B cell (primary cell): Measurements from ENCODE around the gene WRNIP1. TPM values are rescaled to one million over a fixed set of nuclear protein-coding genes. Genes with fewer than 3 reads are reported as not detected.
"Not testable (repeated sequence)": the region's sequence is repeated elsewhere in the genome, so short reads cannot be mapped to it uniquely, and the experiment has no call there.

ENCODE experiments used
- ATAC-seq: fragments of 200-7000 bp; cut with Tn5 transposase; one replicate; pipeline ENCODE4 v1.10.0; 2021; ENCODE audit warnings: low read depth, mild to moderate bottlenecking, moderate number of reproducible peaks, moderate library complexity
- CTCF ChIA-PET: fragments of 350-600 bp; sonication (Branson Sonifier 250); formaldehyde crosslinking; loops from one replicate; lab custom pipeline; 2021; ENCODE audit warnings: antibody characterized with exemption, inconsistent platforms; lab: Charles Lee
- POLR2A ChIA-PET: fragments of 350-600 bp; sonication (Branson Sonifier 250); formaldehyde crosslinking; loops from one replicate; lab custom pipeline; 2021; ENCODE audit warnings: antibody characterized with exemption; lab: Charles Lee
- DNase-seq: peaks from one replicate; pipeline ENCODE4 v3.0.0; 2013
- H2AFZ ChIP-seq: 2 replicates; pipeline ENCODE4 v1.6.1; 2012; ENCODE audit warnings: mild to moderate bottlenecking, low read depth, low read length; ENCODE audit not compliant: insufficient read depth, poor library complexity, severe bottlenecking
- H3K27ac ChIP-seq, 2 donors: 1 replicate in 1 of 2; 2 replicates in 1 of 2; pipeline ENCODE4 v1.5.1; 2012 to 2013; ENCODE audit warnings: low read length in 2 of 2, mild to moderate bottlenecking in 2 of 2, moderate library complexity in 1 of 2
- H3K27me3 ChIP-seq, 4 experiments: fragments of 200-600 bp in 1 of 4; sonication (generic) in 1 of 4; replicated peaks in 1 of 4; 1 replicate in 2 of 4; 2 replicates in 2 of 4; pipeline versions ENCODE4 v1.6.1 to v1.7.0; 2013 to 2016; ENCODE audit warnings: low read length in 3 of 4, mild to moderate bottlenecking in 2 of 4, mixed read lengths in 1 of 4, moderate library complexity in 1 of 4; ENCODE audit not compliant: insufficient read depth in 4 of 4, control insufficient read depth in 3 of 4; ENCODE audit errors: control extremely low read depth in 1 of 4
- H3K36me3 ChIP-seq, 2 experiments: replicated peaks in 1 of 2; 1 replicate in 1 of 2; 2 replicates in 1 of 2; pipeline versions ENCODE4 v1.6.1 to v1.7.1; 2013; ENCODE audit warnings: low read length in 1 of 2; ENCODE audit not compliant: insufficient read depth in 2 of 2, control insufficient read depth in 1 of 2; ENCODE audit errors: control extremely low read depth in 1 of 2, extremely low read depth in 1 of 2
- H3K4me1 ChIP-seq, 2 donors: fragments of 200-600 bp in 1 of 2; sonication (generic) in 1 of 2; 1 replicate in 1 of 2; 2 replicates in 1 of 2; pipeline versions ENCODE4 v1.5.1 to v1.6.1; 2013 to 2017; ENCODE audit warnings: low read length in 2 of 2; ENCODE audit not compliant: control insufficient read depth in 2 of 2, insufficient read depth in 2 of 2
- H3K4me2 ChIP-seq: replicated peaks from 2 replicates; pipeline ENCODE3; 2012; ENCODE audit warnings: mild to moderate bottlenecking, low read depth, low read length; ENCODE audit not compliant: poor library complexity, severe bottlenecking
- H3K4me3 ChIP-seq, 5 experiments: fragments of 200-600 bp in 1 of 5; sonication (generic) in 1 of 5; 1 replicate in 3 of 5; 2 replicates in 2 of 5; pipeline versions ENCODE4 v1.5.1 to v1.7.0; 2011 to 2016; ENCODE audit warnings: low read length in 4 of 5, mild to moderate bottlenecking in 4 of 5, low read depth in 2 of 5, control low read depth in 1 of 5, moderate library complexity in 1 of 5; ENCODE audit not compliant: insufficient read depth in 1 of 5; ENCODE audit errors: control extremely low read depth in 1 of 5, extremely low read depth in 1 of 5
- H3K79me2 ChIP-seq: fragments of 200-600 bp; sonication (generic); one replicate; pipeline ENCODE4 v1.6.0; 2016; ENCODE audit warnings: low read length; ENCODE audit not compliant: control insufficient read depth, insufficient read depth
- H3K9ac ChIP-seq: fragments of 200-600 bp; sonication (generic); 2 replicates; pipeline ENCODE4 v1.6.1; 2017; ENCODE audit warnings: mild to moderate bottlenecking, low read length, moderate library complexity
- H3K9me3 ChIP-seq, 3 donors: one replicate each; pipeline versions ENCODE4 v1.6.1 to v1.7.1; 2013; ENCODE audit warnings: low read length in 2 of 3; ENCODE audit not compliant: control insufficient read depth in 2 of 3, insufficient read depth in 1 of 3; ENCODE audit errors: control extremely low read depth in 1 of 3
- H4K20me1 ChIP-seq: 2 replicates; pipeline ENCODE4 v1.6.0; 2012; ENCODE audit warnings: mild to moderate bottlenecking, low read length; ENCODE audit not compliant: insufficient read depth, control insufficient read depth, poor library complexity, severe bottlenecking
- H3K27ac Mint-ChIP-seq: one replicate; pipeline ENCODE4 v1.8.0; 2021; ENCODE audit warnings: mixed read lengths
- H3K27me3 Mint-ChIP-seq: one replicate; pipeline ENCODE4 v1.8.0; 2021; ENCODE audit warnings: mixed read lengths
- H3K4me1 Mint-ChIP-seq: one replicate; pipeline ENCODE4 v1.8.0; 2021; ENCODE audit warnings: mixed read lengths
- H3K4me3 Mint-ChIP-seq: one replicate; pipeline ENCODE4 v1.8.0; 2021; ENCODE audit warnings: mixed read lengths
- H3K9me3 Mint-ChIP-seq: one replicate; pipeline ENCODE4 v1.8.0; 2022; ENCODE audit warnings: mixed read lengths; ENCODE audit not compliant: insufficient read depth
- WGBS: methylation state at CpG from one replicate; pipeline ENCODE4 v1.1.5; 2013; ENCODE audit warnings: missing lambda C conversion rate; ENCODE audit not compliant: insufficient coverage; 5-methylcytosine and 5-hydroxymethylcytosine counted together
- intact Hi-C: fragments of 100-400 bp; cut with micrococcal nuclease; formaldehyde crosslinking; loops from one replicate; pipeline ENCODE4 v1.10.0; 2022
- polyA plus RNA-seq: library from polyadenylated mRNA; depleted of rRNA; stranded (reverse); fragments of >200 nt; gene quantifications from 2 replicates; pipeline ENCODE4 v1.2.3, GENCODE V29; 2012
- total RNA-seq, 2 donors: library from RNA; stranded (reverse); fragments of 120-200 nt in 1 of 2; gene quantifications; 1 replicate in 1 of 2; 2 replicates in 1 of 2; pipeline versions ENCODE4 v1.2.3 to v1.2.4, GENCODE V29; 2013 to 2022
- TF ChIP-seq, protein P1 (sequence below): fragments of 200-600 bp; IDR thresholded peaks from one replicate; pipeline ENCODE4 v1.8.0; 2022; ENCODE audit warnings: antibody characterized with exemption, mild to moderate bottlenecking

The WRNIP1 gene
- total and polyA plus RNA-seq, 2 donors (not counting 1 experiment from before 2014, with no cell fraction given) = 32.6 to 35.2 TPM

- no peaks in the 10 kb centered on the region for H3K27me3 ChIP-seq
- Mint-ChIP-seq H3K4me3 (no peak overlapping the region), H3K27ac (no peak overlapping the region), H3K27me3 (no peaks in the 10 kb centered on the region), H3K4me1 (peaks cover 7% of the 10 kb centered on the region), H3K9me3 (no peaks in the 10 kb centered on the region)
- ATAC-seq = no peak
- no peak overlapping the region for H3K4me3 ChIP-seq
- H3K9me3 ChIP-seq = no peaks in the 10 kb centered on the region
- ChIA-PET CTCF (interaction anchor here (1.6 kb wide), 1 partner anchor 10 kb away, joined by 7 read pairs; no protein-coding TSS in a partner anchor), POLR2A (no interaction called here)
- no peak overlapping the region for H3K4me2 ChIP-seq
- intact Hi-C loops = no loop called here
- WGBS = 97% methylated on average over 12 of the region's 14 CpGs
- H3K4me1 ChIP-seq = peaks cover 0 to 6% of the 10 kb centered on the region in 2 donors
- H3K79me2 ChIP-seq = peaks cover 6% of the 10 kb centered on the region
- DNase-seq = no peak
- no peak overlapping the region for H3K27ac ChIP-seq
- H2AFZ ChIP-seq = no peak overlapping the region
- TF ChIP-seq, protein P1, sequence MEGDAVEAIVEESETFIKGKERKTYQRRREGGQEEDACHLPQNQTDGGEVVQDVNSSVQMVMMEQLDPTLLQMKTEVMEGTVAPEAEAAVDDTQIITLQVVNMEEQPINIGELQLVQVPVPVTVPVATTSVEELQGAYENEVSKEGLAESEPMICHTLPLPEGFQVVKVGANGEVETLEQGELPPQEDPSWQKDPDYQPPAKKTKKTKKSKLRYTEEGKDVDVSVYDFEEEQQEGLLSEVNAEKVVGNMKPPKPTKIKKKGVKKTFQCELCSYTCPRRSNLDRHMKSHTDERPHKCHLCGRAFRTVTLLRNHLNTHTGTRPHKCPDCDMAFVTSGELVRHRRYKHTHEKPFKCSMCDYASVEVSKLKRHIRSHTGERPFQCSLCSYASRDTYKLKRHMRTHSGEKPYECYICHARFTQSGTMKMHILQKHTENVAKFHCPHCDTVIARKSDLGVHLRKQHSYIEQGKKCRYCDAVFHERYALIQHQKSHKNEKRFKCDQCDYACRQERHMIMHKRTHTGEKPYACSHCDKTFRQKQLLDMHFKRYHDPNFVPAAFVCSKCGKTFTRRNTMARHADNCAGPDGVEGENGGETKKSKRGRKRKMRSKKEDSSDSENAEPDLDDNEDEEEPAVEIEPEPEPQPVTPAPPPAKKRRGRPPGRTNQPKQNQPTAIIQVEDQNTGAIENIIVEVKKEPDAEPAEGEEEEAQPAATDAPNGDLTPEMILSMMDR = no peak
- H4K20me1 ChIP-seq = no peaks in the 10 kb centered on the region
- no peaks in the 10 kb centered on the region for H3K36me3 ChIP-seq
- no peak overlapping the region for H3K9ac ChIP-seq
These were observed 35.5 kb downstream of the WRNIP1 start for GRCh38 chr6:2800552-2801316.

DNA sequence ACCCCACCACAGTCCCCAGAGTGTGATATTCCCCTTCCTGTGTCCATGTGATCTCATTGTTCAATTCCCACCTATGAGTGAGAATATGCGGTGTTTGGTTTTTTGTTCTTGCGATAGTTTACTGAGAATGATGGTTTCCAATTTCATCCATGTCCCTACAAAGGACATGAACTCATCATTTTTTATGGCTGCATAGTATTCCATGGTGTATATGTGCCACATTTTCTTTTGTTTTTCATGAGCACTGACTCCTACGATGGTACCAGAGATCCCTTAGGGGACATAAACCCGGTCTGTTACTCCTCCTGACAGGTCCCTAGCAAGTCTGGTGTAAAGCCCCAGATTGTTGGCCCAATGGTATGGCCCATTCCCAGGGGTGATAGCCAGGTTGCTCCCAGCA lies 36.5 kb downstream of the WRNIP1 start:
- H2AFZ ChIP-seq, H3K79me2 ChIP-seq, H3K4me3 ChIP-seq, H3K36me3 ChIP-seq, H4K20me1 ChIP-seq, H3K27me3 ChIP-seq, H3K4me2 ChIP-seq, ATAC-seq, H3K27me3 Mint-ChIP-seq, DNase-seq, H3K9me3 Mint-ChIP-seq, H3K27ac Mint-ChIP-seq, H3K27ac ChIP-seq, CTCF ChIA-PET, H3K9me3 ChIP-seq, POLR2A ChIA-PET, intact Hi-C loops, H3K4me3 Mint-ChIP-seq, H3K4me1 Mint-ChIP-seq, H3K4me1 ChIP-seq, H3K9ac ChIP-seq: not testable (repeated sequence)
- 94% methylated on average over 2 of the region's 4 CpGs for WGBS
